SK-N-SH (cell line): ENCODE data around the gene FOS. TPM values are rescaled to one million over a fixed set of nuclear protein-coding genes. Genes with fewer than 3 reads are reported as not detected.

Source experiments
- CTCF ChIA-PET: fragments of 300-600, 350-600 bp; formaldehyde crosslinking; extraction: SDS; loops from one replicate; lab custom pipeline; 2021; lab: Yijun Ruan, JAX
- POLR2A ChIA-PET: fragments of 350-600 bp; sonication (Branson Sonifier 250); formaldehyde crosslinking; extraction: SDS; loops from one replicate; lab custom pipeline; 2020; ENCODE audit warnings: antibody characterized with exemption, inconsistent platforms; lab: Yijun Ruan, JAX
- DNase-seq: peaks from one replicate; pipeline ENCODE4 v3.0.0; 2012
- H2AFZ ChIP-seq: fragments of 200-600 bp; sonication (generic); 2 replicates; pipeline ENCODE4 v1.8.1; 2016; ENCODE audit warnings: antibody characterized with exemption, mild to moderate bottlenecking, low read depth
- H3F3A ChIP-seq: fragments of 200-600 bp; sonication (generic); replicated peaks from 2 replicates; pipeline ENCODE3; 2016; ENCODE audit warnings: antibody characterized with exemption, mild to moderate bottlenecking; ENCODE audit not compliant: insufficient read depth
- H3K27ac ChIP-seq, 2 experiments: fragments of 200-500 bp in 1 of 2; fragments of 200-600 bp in 1 of 2; sonication (Bioruptor generic) in 1 of 2; sonication (generic), shearing (Covaris generic) in 1 of 2; 2 replicates each; pipeline versions ENCODE4 v1.5.1 to v1.6.1; 2014 to 2016; ENCODE audit warnings: low read depth in 2 of 2, inconsistent platforms in 1 of 2, low read length in 1 of 2, mild to moderate bottlenecking in 1 of 2, mixed read lengths in 1 of 2
- H3K27me3 ChIP-seq: fragments of 200-600 bp; sonication (generic), shearing (Covaris generic); 2 replicates; pipeline ENCODE4 v1.6.1; 2016; ENCODE audit warnings: mixed run types; ENCODE audit not compliant: insufficient read depth
- H3K36me3 ChIP-seq, 2 experiments: fragments of 200-500 bp in 1 of 2; fragments of 200-600 bp in 1 of 2; sonication (Bioruptor generic) in 1 of 2; sonication (generic) in 1 of 2; replicated peaks in 1 of 2; 2 replicates each; pipeline versions ENCODE3 to v1.5.1; 2014 to 2016; ENCODE audit warnings: low read length in 1 of 2, mild to moderate bottlenecking in 1 of 2; ENCODE audit not compliant: insufficient read depth in 2 of 2, control insufficient read depth in 1 of 2
- H3K4me1 ChIP-seq, 2 experiments: fragments of 200-500 bp in 1 of 2; fragments of 200-600 bp in 1 of 2; sonication (Bioruptor generic) in 1 of 2; sonication (generic), shearing (Covaris generic) in 1 of 2; 2 replicates each; pipeline versions ENCODE4 v1.5.1 to v1.6.1; 2014 to 2016; ENCODE audit warnings: low read depth in 1 of 2, low read length in 1 of 2, mixed run types in 1 of 2; ENCODE audit not compliant: insufficient read depth in 2 of 2, control insufficient read depth in 1 of 2
- H3K4me2 ChIP-seq: fragments of 200-600 bp; sonication (generic), shearing (Covaris generic); 2 replicates; pipeline ENCODE4 v1.6.1; 2017; ENCODE audit warnings: mixed run types
- H3K4me3 ChIP-seq, 2 experiments: fragments of 200-500 bp in 1 of 2; fragments of 200-600 bp in 1 of 2; sonication (Bioruptor generic) in 1 of 2; sonication (generic), shearing (Covaris generic) in 1 of 2; 2 replicates each; pipeline versions ENCODE4 v1.5.1 to v1.8.1; 2014 to 2016; ENCODE audit warnings: low read depth in 2 of 2, inconsistent platforms in 1 of 2, low read length in 1 of 2, mild to moderate bottlenecking in 1 of 2, mixed read lengths in 1 of 2, moderate library complexity in 1 of 2
- H3K79me2 ChIP-seq: fragments of 200-600 bp; sonication (generic); 2 replicates; pipeline ENCODE4 v1.8.1; 2017; ENCODE audit warnings: mild to moderate bottlenecking; ENCODE audit not compliant: insufficient read depth
- H3K9ac ChIP-seq: fragments of 200-600 bp; sonication (generic); 2 replicates; pipeline ENCODE4 v1.6.1; 2017; ENCODE audit warnings: mixed run types
- H3K9me2 ChIP-seq: fragments of 200-600 bp; sonication (generic); 2 replicates; pipeline ENCODE4 v1.6.1; 2017; ENCODE audit warnings: mixed run types
- H3K9me3 ChIP-seq: fragments of 200-600 bp; sonication (generic); 2 replicates; pipeline ENCODE4 v1.6.1; 2017; ENCODE audit warnings: mixed run types, mild to moderate bottlenecking, moderate library complexity
- H4K20me1 ChIP-seq: fragments of 200-600 bp; sonication (generic); 2 replicates; pipeline ENCODE4 v1.6.1; 2017; ENCODE audit warnings: mild to moderate bottlenecking, mixed run types; ENCODE audit not compliant: insufficient read depth
- ELF1 ChIP-seq: IDR thresholded peaks from 2 replicates; pipeline ENCODE4 v1.4.0; 2012
- EP300 ChIP-seq, 2 experiments: IDR thresholded peaks; 2 replicates each; pipeline versions ENCODE4 v1.4.0 to v1.6.1; 2012; ENCODE audit warnings: borderline replicate concordance in 1 of 2, low read depth in 1 of 2, low read length in 1 of 2
- EZH2phosphoT487 ChIP-seq: fragments of 200-600 bp; sonication (generic); IDR thresholded peaks from 2 replicates; pipeline ENCODE4 v1.6.1; 2017; ENCODE audit warnings: low read depth, mixed run types, mild to moderate bottlenecking, antibody characterized with exemption, moderate library complexity, borderline replicate concordance
- MEF2A ChIP-seq: IDR thresholded peaks from 2 replicates; pipeline ENCODE4 v1.4.0; 2012; ENCODE audit warnings: low read depth, borderline replicate concordance
- MXI1 ChIP-seq: IDR thresholded peaks from 2 replicates; pipeline ENCODE4 v1.6.1; 2012; ENCODE audit warnings: mild to moderate bottlenecking, low read depth, low read length, improper control_type of control experiment
- POLR2AphosphoS5 ChIP-seq: IDR thresholded peaks from 2 replicates; pipeline ENCODE4 v1.6.1; 2012; ENCODE audit warnings: low read depth, low read length
- RAD21 ChIP-seq: IDR thresholded peaks from 2 replicates; pipeline ENCODE4 v1.6.1; 2012; ENCODE audit warnings: mild to moderate bottlenecking, low read length
- RCOR1 ChIP-seq: fragments of 150-350 bp; IDR thresholded peaks from 2 replicates; pipeline ENCODE4 v1.6.1; 2017; ENCODE audit warnings: antibody characterized with exemption, low read length
- RXRA ChIP-seq: IDR thresholded peaks from 2 replicates; pipeline ENCODE4 v1.4.0; 2012; ENCODE audit warnings: low read depth, mild to moderate bottlenecking, borderline replicate concordance
- SIN3A ChIP-seq: IDR thresholded peaks from 2 replicates; pipeline ENCODE4 v1.6.1; 2012; ENCODE audit warnings: low read depth, mild to moderate bottlenecking, low read length, moderate library complexity, borderline replicate concordance
- SMC3 ChIP-seq: IDR thresholded peaks from 2 replicates; pipeline ENCODE4 v1.6.1; 2012; ENCODE audit warnings: low read depth, low read length, improper control_type of control experiment
- TAF1 ChIP-seq: IDR thresholded peaks from 2 replicates; pipeline ENCODE4 v1.6.1; 2012; ENCODE audit warnings: low read depth, mild to moderate bottlenecking, low read length, moderate library complexity, borderline replicate concordance
- TCF12 ChIP-seq: IDR thresholded peaks from 2 replicates; pipeline ENCODE4 v1.4.0; 2012
- YY1 ChIP-seq: IDR thresholded peaks from 2 replicates; pipeline ENCODE4 v1.4.0; 2012; ENCODE audit warnings: low read depth, mild to moderate bottlenecking
- WGBS: methylation state at CpG from one replicate; pipeline ENCODE4 v1.1.6; 2017; ENCODE audit warnings: low lambda C conversion rate; 5-methylcytosine and 5-hydroxymethylcytosine counted together
- polyA plus RNA-seq, 3 experiments: library from polyadenylated mRNA; depleted of rRNA; stranded (reverse); fragments of >200 nt; gene quantifications; 2 replicates each; pipeline ENCODE4 v1.2.3, GENCODE V29; 2012
- TF ChIP-seq, protein P1 (sequence below): fragments of 150-350 bp; IDR thresholded peaks from 2 replicates; pipeline ENCODE4 v1.6.1; 2016; ENCODE audit warnings: mild to moderate bottlenecking, low read depth, low read length
- TF ChIP-seq, protein P2 (sequence below): fragments of 150-350 bp; IDR thresholded peaks from 2 replicates; pipeline ENCODE4 v1.6.1; 2017; ENCODE audit warnings: antibody characterized with exemption, low read length, low read depth, borderline replicate concordance
- TF ChIP-seq, protein P3 (sequence below): IDR thresholded peaks from 2 replicates; pipeline ENCODE4 v1.4.0; 2012; ENCODE audit warnings: low read depth
- TF ChIP-seq, protein P4 (sequence below): IDR thresholded peaks from 2 replicates; pipeline ENCODE4 v1.6.1; 2012; ENCODE audit warnings: mild to moderate bottlenecking, low read depth, low read length, moderate library complexity
- TF ChIP-seq, protein P5 (sequence below): fragments of 200-600 bp; sonication (generic); IDR thresholded peaks from 2 replicates; pipeline ENCODE4 v1.6.1; 2017; ENCODE audit warnings: antibody characterized with exemption, mild to moderate bottlenecking, moderate library complexity

The FOS gene
- polyA plus RNA-seq, 1 of the 3 experiments (the other 2 are of a cell fraction): 309 TPM

DNA sequence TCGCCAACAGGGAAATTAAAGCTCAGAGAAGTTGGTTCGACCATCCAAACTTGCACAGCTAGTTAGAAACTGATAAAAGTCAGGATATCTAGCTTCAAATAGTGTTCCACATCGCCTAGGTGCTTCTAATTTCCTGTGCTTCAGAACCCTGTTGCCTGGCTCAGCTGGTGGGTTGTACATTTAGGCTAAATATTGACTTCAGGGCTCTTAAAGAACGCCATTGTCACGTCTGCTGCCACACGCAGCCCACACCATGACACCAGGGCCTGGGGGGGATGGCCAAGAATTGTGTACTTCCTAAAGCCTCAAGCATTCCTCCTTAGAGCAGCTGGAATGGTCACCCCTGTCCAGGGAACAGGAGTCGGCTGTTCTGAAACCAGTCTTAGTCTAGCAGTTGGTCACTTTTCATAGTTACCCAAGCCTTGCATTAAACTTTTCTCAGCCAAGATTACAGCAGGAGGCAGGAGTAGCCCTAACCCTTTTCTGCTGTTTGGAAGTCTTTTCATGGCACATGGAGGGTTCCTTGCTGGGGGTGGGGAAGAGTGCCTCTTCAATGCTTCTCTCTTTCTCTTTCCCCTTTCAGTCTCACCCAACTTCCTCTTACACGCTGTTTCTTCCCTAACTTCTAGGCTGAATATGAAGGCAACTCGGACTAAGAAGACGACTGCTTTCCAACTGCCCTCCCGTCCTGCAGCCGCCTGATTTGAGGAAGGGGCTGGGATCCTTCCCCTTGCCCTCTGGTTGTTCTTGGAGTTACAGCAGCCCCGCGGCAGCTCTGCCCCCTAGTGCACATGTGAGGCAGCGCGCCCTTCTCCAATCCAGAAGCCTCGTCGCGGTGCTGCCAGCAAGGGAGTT, 17.1 kb downstream of the FOS start:
- TF ChIP-seq, protein P1, sequence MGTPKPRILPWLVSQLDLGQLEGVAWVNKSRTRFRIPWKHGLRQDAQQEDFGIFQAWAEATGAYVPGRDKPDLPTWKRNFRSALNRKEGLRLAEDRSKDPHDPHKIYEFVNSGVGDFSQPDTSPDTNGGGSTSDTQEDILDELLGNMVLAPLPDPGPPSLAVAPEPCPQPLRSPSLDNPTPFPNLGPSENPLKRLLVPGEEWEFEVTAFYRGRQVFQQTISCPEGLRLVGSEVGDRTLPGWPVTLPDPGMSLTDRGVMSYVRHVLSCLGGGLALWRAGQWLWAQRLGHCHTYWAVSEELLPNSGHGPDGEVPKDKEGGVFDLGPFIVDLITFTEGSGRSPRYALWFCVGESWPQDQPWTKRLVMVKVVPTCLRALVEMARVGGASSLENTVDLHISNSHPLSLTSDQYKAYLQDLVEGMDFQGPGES: no peak
- no peak for TF ChIP-seq RXRA
- TF ChIP-seq, protein P2, sequence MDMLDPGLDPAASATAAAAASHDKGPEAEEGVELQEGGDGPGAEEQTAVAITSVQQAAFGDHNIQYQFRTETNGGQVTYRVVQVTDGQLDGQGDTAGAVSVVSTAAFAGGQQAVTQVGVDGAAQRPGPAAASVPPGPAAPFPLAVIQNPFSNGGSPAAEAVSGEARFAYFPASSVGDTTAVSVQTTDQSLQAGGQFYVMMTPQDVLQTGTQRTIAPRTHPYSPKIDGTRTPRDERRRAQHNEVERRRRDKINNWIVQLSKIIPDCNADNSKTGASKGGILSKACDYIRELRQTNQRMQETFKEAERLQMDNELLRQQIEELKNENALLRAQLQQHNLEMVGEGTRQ: no peak
- peak; percentile 96 for TF ChIP-seq SMC3
- TF ChIP-seq RAD21: peak; percentile 91
- TF ChIP-seq TAF1: no peak
- TF ChIP-seq POLR2AphosphoS5: no peak
- TF ChIP-seq TCF12: no peak
- no peak for TF ChIP-seq EZH2phosphoT487
- TF ChIP-seq, protein P3, sequence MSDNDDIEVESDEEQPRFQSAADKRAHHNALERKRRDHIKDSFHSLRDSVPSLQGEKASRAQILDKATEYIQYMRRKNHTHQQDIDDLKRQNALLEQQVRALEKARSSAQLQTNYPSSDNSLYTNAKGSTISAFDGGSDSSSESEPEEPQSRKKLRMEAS: peak; percentile 42; the same call in 1 of the 2 replicates
- peak; percentile 20; the same call in 1 of the 2 replicates for TF ChIP-seq RCOR1
- no peak for TF ChIP-seq ELF1
- TF ChIP-seq MXI1: peak; percentile 48; the same call in 1 of the 2 replicates
- TF ChIP-seq, protein P4, sequence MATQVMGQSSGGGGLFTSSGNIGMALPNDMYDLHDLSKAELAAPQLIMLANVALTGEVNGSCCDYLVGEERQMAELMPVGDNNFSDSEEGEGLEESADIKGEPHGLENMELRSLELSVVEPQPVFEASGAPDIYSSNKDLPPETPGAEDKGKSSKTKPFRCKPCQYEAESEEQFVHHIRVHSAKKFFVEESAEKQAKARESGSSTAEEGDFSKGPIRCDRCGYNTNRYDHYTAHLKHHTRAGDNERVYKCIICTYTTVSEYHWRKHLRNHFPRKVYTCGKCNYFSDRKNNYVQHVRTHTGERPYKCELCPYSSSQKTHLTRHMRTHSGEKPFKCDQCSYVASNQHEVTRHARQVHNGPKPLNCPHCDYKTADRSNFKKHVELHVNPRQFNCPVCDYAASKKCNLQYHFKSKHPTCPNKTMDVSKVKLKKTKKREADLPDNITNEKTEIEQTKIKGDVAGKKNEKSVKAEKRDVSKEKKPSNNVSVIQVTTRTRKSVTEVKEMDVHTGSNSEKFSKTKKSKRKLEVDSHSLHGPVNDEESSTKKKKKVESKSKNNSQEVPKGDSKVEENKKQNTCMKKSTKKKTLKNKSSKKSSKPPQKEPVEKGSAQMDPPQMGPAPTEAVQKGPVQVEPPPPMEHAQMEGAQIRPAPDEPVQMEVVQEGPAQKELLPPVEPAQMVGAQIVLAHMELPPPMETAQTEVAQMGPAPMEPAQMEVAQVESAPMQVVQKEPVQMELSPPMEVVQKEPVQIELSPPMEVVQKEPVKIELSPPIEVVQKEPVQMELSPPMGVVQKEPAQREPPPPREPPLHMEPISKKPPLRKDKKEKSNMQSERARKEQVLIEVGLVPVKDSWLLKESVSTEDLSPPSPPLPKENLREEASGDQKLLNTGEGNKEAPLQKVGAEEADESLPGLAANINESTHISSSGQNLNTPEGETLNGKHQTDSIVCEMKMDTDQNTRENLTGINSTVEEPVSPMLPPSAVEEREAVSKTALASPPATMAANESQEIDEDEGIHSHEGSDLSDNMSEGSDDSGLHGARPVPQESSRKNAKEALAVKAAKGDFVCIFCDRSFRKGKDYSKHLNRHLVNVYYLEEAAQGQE: no peak
- TF ChIP-seq, protein P5, sequence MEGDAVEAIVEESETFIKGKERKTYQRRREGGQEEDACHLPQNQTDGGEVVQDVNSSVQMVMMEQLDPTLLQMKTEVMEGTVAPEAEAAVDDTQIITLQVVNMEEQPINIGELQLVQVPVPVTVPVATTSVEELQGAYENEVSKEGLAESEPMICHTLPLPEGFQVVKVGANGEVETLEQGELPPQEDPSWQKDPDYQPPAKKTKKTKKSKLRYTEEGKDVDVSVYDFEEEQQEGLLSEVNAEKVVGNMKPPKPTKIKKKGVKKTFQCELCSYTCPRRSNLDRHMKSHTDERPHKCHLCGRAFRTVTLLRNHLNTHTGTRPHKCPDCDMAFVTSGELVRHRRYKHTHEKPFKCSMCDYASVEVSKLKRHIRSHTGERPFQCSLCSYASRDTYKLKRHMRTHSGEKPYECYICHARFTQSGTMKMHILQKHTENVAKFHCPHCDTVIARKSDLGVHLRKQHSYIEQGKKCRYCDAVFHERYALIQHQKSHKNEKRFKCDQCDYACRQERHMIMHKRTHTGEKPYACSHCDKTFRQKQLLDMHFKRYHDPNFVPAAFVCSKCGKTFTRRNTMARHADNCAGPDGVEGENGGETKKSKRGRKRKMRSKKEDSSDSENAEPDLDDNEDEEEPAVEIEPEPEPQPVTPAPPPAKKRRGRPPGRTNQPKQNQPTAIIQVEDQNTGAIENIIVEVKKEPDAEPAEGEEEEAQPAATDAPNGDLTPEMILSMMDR: peak; percentile 98
- 0 out of 2 replicates have a peak, but pooled peaks have one; percentile 21 for TF ChIP-seq SIN3A
- no peak for TF ChIP-seq MEF2A
- no peak for TF ChIP-seq EP300 (IDR thresholded peaks at IDR 0.05; ENCODE audit: borderline replicate concordance in 1 of 2, low read depth in 1 of 2, low read length in 1 of 2)
- no peak for TF ChIP-seq YY1
- TF ChIP-seq, all 33 proteins: peak for 7
- H3K4me1 ChIP-seq: peaks cover 0 to 13% of the 10 kb centered on the region in 2 experiments; a peak in 1 of 4 replicates
- H4K20me1 ChIP-seq: no peaks in the 10 kb centered on the region
- ChIA-PET CTCF (interaction anchor here (0.6 to 15.1 kb wide), 31 partner anchors 9 to 435 kb away, joined by 3 to 237 read pairs (median 4); partner anchors contain the start of gene NEK9), POLR2A (interaction anchor here (1.0 to 1.2 kb wide), 2 partner anchors 19 to 37 kb away, joined by 4 read pairs; no protein-coding TSS in a partner anchor)
- H3K4me3 ChIP-seq: peak overlapping the region; percentile 72 to 84
- DNase-seq: peak; percentile 80
- H3K27ac ChIP-seq: peak overlapping the region in 1 of 2 experiments; percentile 98; a peak in 3 of 4 replicates
- peak overlapping the region; percentile 97 for H3K4me2 ChIP-seq
- 1% methylated on average over 19 of the region's 19 CpGs for WGBS
- no peaks in the 10 kb centered on the region for H3K9me3 ChIP-seq
- no peaks in the 10 kb centered on the region for H3K27me3 ChIP-seq
- H3F3A ChIP-seq: no peaks in the 10 kb centered on the region
- H3K9ac ChIP-seq: peak overlapping the region; percentile 93
- H2AFZ ChIP-seq: peak overlapping the region; percentile 61; the same call in 1 of the 2 replicates
- no peaks in the 10 kb centered on the region for H3K79me2 ChIP-seq
- H3K9me2 ChIP-seq: no peaks in the 10 kb centered on the region
- no peaks in the 10 kb centered on the region for H3K36me3 ChIP-seq
